Rectal smooth muscle tissue (tissue), 1 donor: ENCODE data around the gene DNMT3L.

Experiments
- H3K27ac ChIP-seq: one replicate; pipeline ENCODE4 v1.7.0; 2013; ENCODE audit warnings: low read depth, low read length, inconsistent platforms
- H3K27me3 ChIP-seq: one replicate; pipeline ENCODE4 v1.7.0; 2013; ENCODE audit warnings: low read length; ENCODE audit not compliant: control insufficient read depth, insufficient read depth
- H3K36me3 ChIP-seq: one replicate; pipeline ENCODE4 v1.7.0; 2013; ENCODE audit warnings: low read length; ENCODE audit not compliant: control insufficient read depth, insufficient read depth
- H3K4me1 ChIP-seq: one replicate; pipeline ENCODE4 v1.7.0; 2013; ENCODE audit warnings: low read length; ENCODE audit not compliant: control insufficient read depth, insufficient read depth
- H3K4me3 ChIP-seq: one replicate; pipeline ENCODE4 v1.7.0; 2013; ENCODE audit warnings: low read length
- H3K9ac ChIP-seq: one replicate; pipeline ENCODE4 v1.7.0; 2013; ENCODE audit warnings: low read length

The DNMT3L gene

DNA sequence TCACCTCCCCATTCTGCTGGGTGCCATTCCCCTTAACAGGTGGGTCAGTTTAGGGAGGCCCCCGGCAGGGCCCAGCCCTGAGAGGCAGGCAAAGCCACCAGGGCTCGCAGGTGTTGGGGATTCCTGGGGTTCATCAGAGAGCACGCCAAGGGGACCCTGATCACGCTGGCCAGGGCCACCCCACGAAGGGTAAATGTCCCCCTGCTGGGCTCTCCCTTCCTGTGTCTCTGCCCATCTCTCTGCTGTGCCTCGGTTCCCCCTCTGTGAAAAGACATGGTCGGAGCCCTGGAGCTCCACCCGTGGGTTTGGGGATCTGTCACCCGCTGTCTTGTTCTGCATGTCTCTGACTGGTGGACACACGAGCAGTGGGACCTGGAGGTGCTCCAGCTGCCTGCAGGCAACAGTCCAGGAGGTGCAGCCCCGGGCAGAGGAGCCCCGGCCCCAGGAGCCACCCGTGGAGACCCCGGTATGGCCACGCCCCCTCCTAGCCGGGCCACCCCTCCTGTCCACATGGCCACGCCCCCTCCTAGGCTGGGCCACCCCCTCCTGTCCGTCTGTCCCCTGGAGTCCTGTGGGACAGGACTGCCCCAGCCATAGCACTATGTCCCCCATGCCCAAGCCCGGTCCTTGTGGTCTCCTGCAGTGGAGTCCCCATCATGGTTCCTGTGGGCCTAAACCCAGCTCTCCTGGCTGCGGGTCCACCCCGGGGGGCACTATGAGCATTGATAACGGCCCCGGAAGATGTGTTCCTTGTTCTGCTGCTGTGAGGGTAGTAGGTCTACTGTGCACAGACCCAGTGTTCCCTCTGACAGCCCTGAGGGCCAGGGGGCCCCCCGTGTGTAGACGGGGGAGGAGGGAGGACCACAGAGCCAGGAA, 30.5 kb upstream of the DNMT3L start:
- Histone ChIP-seq H3K27me3 (peaks cover 3% of the 10 kb centered on the region), H3K36me3 (no peaks in the 10 kb centered on the region)

DNA sequence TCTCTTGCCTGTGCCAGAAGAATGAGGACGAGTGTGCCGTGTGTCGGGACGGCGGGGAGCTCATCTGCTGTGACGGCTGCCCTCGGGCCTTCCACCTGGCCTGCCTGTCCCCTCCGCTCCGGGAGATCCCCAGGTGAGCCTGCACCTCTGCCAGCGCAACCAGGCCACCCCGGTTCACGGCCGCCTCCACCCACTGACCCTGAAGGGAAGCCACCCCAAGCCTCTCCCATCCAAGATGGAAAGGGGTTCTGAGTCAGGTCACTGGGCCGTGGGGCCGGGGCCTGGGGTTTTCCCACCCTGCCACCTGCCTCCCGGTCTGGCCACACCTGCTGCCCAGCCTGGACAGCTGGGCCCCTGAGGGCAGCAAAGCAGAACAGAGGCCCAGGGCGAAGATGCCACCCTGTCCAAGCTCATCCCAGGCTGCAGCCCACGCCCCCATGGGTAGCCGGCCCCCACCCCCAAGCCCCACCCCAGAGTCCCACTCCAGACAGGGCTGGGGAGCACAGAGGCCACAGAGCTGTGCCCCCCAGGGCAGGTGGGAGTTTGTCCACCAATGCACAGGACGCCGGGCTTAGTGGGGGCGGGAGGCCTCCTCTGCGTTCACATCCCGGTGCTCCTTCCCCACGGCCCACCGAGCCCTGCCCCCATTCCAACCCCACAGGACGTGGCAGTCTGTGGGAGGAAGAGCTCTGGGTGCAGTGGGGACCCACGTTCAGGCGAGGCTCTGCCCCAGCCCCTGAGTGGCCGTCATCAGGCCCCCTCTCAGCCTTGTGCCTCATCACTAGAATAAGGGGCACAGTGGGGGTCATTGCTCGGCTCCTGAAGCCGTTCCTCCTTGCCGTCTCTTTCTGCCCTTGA, 29.6 kb upstream of the DNMT3L start:
- H3K27me3 ChIP-seq, result peaks cover 3% of the 10 kb centered on the region
- no peaks in the 10 kb centered on the region for H3K4me1 ChIP-seq
- H3K27ac ChIP-seq, result no peak overlapping the region

More for the DNA sequence above, 30.5 kb upstream of the DNMT3L start:
- Histone ChIP-seq H3K4me3 (no peak overlapping the region), H3K27ac (no peak overlapping the region), H3K9ac (no peak overlapping the region), H3K4me1 (no peaks in the 10 kb centered on the region)

DNA sequence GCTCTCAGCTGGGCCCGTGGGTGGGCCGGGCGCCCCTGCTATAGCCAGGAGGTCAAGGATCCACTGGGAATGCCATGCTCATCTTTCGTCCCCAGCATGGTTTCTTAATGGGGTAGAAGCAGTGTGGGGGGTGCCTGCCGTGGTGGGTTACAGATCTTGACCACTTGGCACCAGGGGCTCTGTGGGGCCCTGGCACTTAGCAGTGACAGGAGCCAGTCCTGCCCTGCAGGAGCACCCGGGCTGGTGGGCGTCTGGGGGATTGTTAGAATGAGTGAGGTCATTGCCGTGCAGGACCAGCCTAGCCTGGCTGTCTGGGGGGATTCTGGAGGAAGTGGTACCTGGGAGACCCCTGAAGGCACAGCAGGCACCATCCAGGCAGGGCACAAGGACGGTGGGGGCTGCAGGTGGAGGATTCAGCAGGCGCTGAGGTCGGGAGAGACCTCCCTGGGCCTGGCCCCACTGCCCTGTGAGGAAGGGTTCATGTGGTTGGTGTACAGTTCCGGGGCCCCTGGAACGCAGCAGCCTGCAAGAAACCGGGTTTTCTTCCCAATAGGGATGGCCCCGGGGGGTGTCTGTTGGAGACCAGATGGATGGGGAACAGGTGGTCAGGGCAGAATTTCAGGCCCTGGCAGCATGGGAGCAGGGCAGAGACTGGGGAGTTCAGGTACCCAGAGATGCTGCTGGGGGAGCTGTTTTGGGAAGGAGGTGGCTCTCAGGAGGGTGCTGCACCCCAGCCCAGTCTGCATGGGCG, 28.8 kb upstream of the DNMT3L start:
- Histone ChIP-seq H3K27ac (no peak overlapping the region), H3K27me3 (peaks cover under 1% of the 10 kb centered on the region), H3K4me3 (no peak overlapping the region), H3K9ac (no peak overlapping the region), H3K36me3 (no peaks in the 10 kb centered on the region), H3K4me1 (no peaks in the 10 kb centered on the region)

More for the DNA sequence above, 29.6 kb upstream of the DNMT3L start:
- H3K36me3 ChIP-seq, result no peaks in the 10 kb centered on the region
- H3K4me3 ChIP-seq, result no peak overlapping the region
- H3K9ac ChIP-seq, result no peak overlapping the region

DNA sequence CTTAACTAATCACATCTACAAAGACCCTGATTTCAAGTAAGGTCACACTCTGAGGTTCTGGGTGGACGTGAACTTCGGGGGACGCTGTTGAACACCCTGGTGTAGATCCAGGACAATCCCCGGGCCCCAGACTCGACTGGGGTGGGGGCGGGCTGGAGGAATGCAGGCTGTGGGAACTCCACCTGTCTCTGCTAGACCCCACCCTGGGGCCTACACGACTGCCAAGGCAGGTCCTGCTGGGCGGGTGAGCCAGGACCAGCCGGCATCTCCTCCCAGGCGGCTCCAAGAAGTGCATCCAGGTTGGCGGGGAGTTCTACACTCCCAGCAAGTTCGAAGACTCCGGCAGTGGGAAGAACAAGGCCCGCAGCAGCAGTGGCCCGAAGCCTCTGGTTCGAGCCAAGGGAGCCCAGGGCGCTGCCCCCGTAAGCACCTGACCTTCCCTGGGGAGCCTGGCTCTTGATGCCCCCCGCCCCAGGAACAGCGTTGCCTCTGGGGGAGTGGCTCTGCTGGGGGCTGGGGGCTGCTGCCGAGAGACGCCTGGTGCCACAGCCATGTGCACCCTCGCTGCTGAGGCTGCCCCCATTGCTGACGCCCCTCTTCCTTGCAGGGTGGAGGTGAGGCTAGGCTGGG, 27.8 kb upstream of the DNMT3L start:
- Histone ChIP-seq H3K4me1 (no peaks in the 10 kb centered on the region), H3K9ac (no peak overlapping the region), H3K4me3 (no peak overlapping the region), H3K27me3 (no peaks in the 10 kb centered on the region), H3K27ac (no peak overlapping the region), H3K36me3 (no peaks in the 10 kb centered on the region)

- Histone ChIP-seq H3K4me3 (no peak overlapping the region), H3K27me3 (no peaks in the 10 kb centered on the region), H3K36me3 (no peaks in the 10 kb centered on the region), H3K9ac (no peak overlapping the region), H3K4me1 (no peaks in the 10 kb centered on the region), H3K27ac (no peak overlapping the region)
These were observed 26.8 kb upstream of the DNMT3L start for GRCh38 chr21:44288251-44289110.

- no peak overlapping the region for H3K27ac ChIP-seq
- no peaks in the 10 kb centered on the region for H3K36me3 ChIP-seq
- no peak overlapping the region for H3K9ac ChIP-seq
- no peaks in the 10 kb centered on the region for H3K4me1 ChIP-seq
- H3K27me3 ChIP-seq, result no peaks in the 10 kb centered on the region
- no peak overlapping the region for H3K4me3 ChIP-seq
These were observed 25.3 kb upstream of the DNMT3L start for GRCh38 chr21:44286716-44287632.

DNA sequence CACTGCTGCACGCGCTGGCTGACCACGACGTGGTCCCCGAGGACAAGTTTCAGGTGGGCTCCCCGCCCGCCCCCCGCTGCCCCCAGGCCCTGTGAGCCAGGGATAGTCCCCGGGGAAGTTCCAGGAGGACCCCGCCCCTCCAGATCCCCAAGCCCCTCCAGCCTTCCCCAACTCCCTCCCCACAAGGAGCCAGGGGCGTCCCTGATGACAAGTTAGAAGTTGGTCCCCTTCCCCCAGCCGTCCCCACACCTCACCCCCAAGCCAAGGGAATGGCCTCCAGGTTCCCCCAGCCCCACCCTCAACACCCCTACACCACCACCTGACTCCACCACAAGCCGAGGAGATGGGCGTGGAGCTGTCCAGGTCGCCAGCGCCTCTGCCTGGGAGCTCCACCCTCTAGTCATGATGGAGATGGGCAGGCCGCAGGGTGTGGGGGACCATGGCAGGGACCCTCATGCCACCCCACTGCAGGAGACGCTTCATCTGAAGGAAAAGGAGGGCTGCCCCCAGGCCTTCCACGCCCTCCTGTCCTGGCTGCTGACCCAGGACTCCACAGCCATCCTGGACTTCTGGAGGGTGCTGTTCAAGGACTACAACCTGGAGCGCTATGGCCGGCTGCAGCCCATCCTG, 24.5 kb upstream of the DNMT3L start:
- Histone ChIP-seq H3K27me3 (no peaks in the 10 kb centered on the region), H3K4me3 (no peak overlapping the region), H3K9ac (no peak overlapping the region), H3K4me1 (no peaks in the 10 kb centered on the region), H3K27ac (no peak overlapping the region), H3K36me3 (no peaks in the 10 kb centered on the region)

- H3K4me1 ChIP-seq, result no peaks in the 10 kb centered on the region
- H3K36me3 ChIP-seq, result no peaks in the 10 kb centered on the region
- H3K27me3 ChIP-seq, result no peaks in the 10 kb centered on the region
- no peak within 1 kb of the TSS for H3K4me3 ChIP-seq
- no peak within 1 kb of the TSS for H3K9ac ChIP-seq
- H3K27ac ChIP-seq, result no peak within 1 kb of the TSS
These were observed 23.7 kb upstream of the DNMT3L start, which contains the start of gene AIRE for GRCh38 chr21:44285138-44285992. Gene AIRE, plus strand, starts transcription at chr21:44285876. Its CDS starts 131 bp downstream, at chr21:44286007.

DNA sequence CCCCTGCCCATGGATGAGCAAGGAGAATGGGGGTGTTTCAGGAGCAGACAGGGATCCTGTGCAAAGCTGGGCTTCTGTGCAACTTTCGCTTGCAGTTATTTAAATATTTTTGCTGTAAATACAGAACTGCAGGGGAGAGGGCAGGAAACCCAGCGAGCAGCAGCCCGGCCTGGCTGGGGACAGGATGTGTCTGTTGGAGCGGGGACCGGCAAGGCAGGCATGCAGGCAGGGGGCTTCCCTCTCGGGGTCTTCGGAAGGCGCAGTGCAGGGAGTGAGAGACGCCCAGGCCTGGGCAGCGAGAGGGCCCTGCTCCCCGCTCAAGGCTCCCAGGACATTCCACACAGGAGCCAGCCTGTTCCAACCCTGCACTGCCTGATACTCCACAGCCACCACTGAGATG, 22.3 kb upstream of the DNMT3L start:
- Histone ChIP-seq H3K4me3 (no peak overlapping the region), H3K9ac (no peak overlapping the region), H3K36me3 (no peaks in the 10 kb centered on the region), H3K27me3 (no peaks in the 10 kb centered on the region), H3K4me1 (no peaks in the 10 kb centered on the region), H3K27ac (no peak overlapping the region)
